PC-9 (cell line): Measurements from ENCODE around the gene SAPCD2.

Source experiments
- CTCF ChIP-seq: fragments of 200-600 bp; sonication (generic); conservative IDR thresholded peaks from 2 replicates; pipeline ENCODE4 v1.6.1; 2017; ENCODE audit warnings: mixed run types, antibody characterized with exemption, mild to moderate bottlenecking, moderate library complexity
- EZH2 ChIP-seq: fragments of 200-600 bp; sonication (generic); IDR thresholded peaks from 2 replicates; pipeline ENCODE4 v1.8.0; 2017; ENCODE audit warnings: antibody characterized with exemption, low read depth

- TF ChIP-seq CTCF (no peak), EZH2 (no peak)
Observed at GRCh38 chr9:137028263-137029057, 41.9 kb downstream of the SAPCD2 start.
